CD14-positive monocyte (primary cell): ENCODE measurements around the gene AGER. TPM values are rescaled to one million over a fixed set of nuclear protein-coding genes. Genes with fewer than 3 reads are reported as not detected.

Experiments
- DNase-seq, 3 donors: peaks; one replicate each; pipeline ENCODE4 v3.0.0-alpha.2; 2011 to 2022
- H2AFZ ChIP-seq: 2 replicates; pipeline ENCODE4 v1.6.0; 2012; ENCODE audit warnings: mild to moderate bottlenecking, low read depth, low read length, inconsistent platforms; ENCODE audit not compliant: insufficient read depth, poor library complexity, severe bottlenecking
- H3K27ac ChIP-seq, 2 donors: 1 replicate in 1 of 2; 2 replicates in 1 of 2; pipeline ENCODE4 v1.5.1; 2012 to 2013; ENCODE audit warnings: low read length in 2 of 2, control low read depth in 1 of 2, inconsistent platforms in 1 of 2, low read depth in 1 of 2, mild to moderate bottlenecking in 1 of 2
- H3K27me3 ChIP-seq, 2 donors: one replicate each; pipeline versions ENCODE4 v1.6.0 to v1.6.1; 2011 to 2013; ENCODE audit warnings: low read length in 2 of 2; ENCODE audit not compliant: control insufficient read depth in 2 of 2, insufficient read depth in 2 of 2
- H3K36me3 ChIP-seq, 2 donors: replicated peaks in 1 of 2; 1 replicate in 1 of 2; 2 replicates in 1 of 2; pipeline versions ENCODE4 v1.5.1 to v1.6.1; 2012 to 2013; ENCODE audit warnings: low read length in 2 of 2, control low read depth in 1 of 2, inconsistent platforms in 1 of 2, mild to moderate bottlenecking in 1 of 2; ENCODE audit not compliant: insufficient read depth in 2 of 2, control insufficient read depth in 1 of 2
- H3K4me1 ChIP-seq, 2 donors: 1 replicate in 1 of 2; 2 replicates in 1 of 2; pipeline versions ENCODE4 v1.5.1 to v1.6.1; 2012 to 2013; ENCODE audit warnings: low read length in 2 of 2, control low read depth in 1 of 2, inconsistent platforms in 1 of 2, mild to moderate bottlenecking in 1 of 2, moderate library complexity in 1 of 2; ENCODE audit not compliant: insufficient read depth in 2 of 2, control insufficient read depth in 1 of 2
- H3K4me2 ChIP-seq: replicated peaks from 2 replicates; pipeline ENCODE3; 2012; ENCODE audit warnings: low read length, moderate library complexity, mild to moderate bottlenecking; ENCODE audit not compliant: poor library complexity, severe bottlenecking; ENCODE audit errors: extremely low read depth
- H3K4me3 ChIP-seq, 3 experiments: fragments of 200-600 bp in 1 of 3; sonication (generic) in 1 of 3; replicated peaks in 1 of 3; 1 replicate in 2 of 3; 2 replicates in 1 of 3; pipeline ENCODE4 v1.5.1; 2011 to 2013; ENCODE audit warnings: low read length in 3 of 3, mild to moderate bottlenecking in 3 of 3, control low read depth in 2 of 3, low read depth in 2 of 3, inconsistent platforms in 1 of 3, moderate library complexity in 1 of 3
- H3K79me2 ChIP-seq: 2 replicates; pipeline ENCODE4 v1.6.0; 2012; ENCODE audit warnings: mild to moderate bottlenecking, control low read depth, inconsistent platforms, low read length, moderate library complexity; ENCODE audit not compliant: insufficient read depth
- H3K9ac ChIP-seq: 2 replicates; pipeline ENCODE4 v1.6.0; 2017; ENCODE audit warnings: low read length, mild to moderate bottlenecking; ENCODE audit not compliant: insufficient read depth, poor library complexity, severe bottlenecking
- H3K9me3 ChIP-seq, 2 donors: replicated peaks in 1 of 2; 1 replicate in 1 of 2; 2 replicates in 1 of 2; pipeline versions ENCODE4 v1.5.1 to v1.6.1; 2012 to 2013; ENCODE audit warnings: low read length in 2 of 2, control low read depth in 1 of 2; ENCODE audit not compliant: control insufficient read depth in 1 of 2, insufficient read depth in 1 of 2
- H4K20me1 ChIP-seq: 2 replicates; pipeline ENCODE4 v1.6.0; 2012; ENCODE audit warnings: mild to moderate bottlenecking, low read length, control low read depth, moderate library complexity; ENCODE audit not compliant: insufficient read depth
- H3K27ac Mint-ChIP-seq, 7 donors: one replicate each; pipeline ENCODE4 v1.8.0; 2020; ENCODE audit warnings: mild to moderate bottlenecking in 7 of 7, mixed read lengths in 7 of 7, moderate library complexity in 6 of 7, inconsistent platforms in 2 of 7
- H3K27me3 Mint-ChIP-seq, 3 donors: one replicate each; pipeline ENCODE4 v1.8.0; 2021 to 2022; ENCODE audit warnings: low read depth in 3 of 3, mild to moderate bottlenecking in 3 of 3, mixed read lengths in 3 of 3, moderate library complexity in 3 of 3, inconsistent platforms in 1 of 3
- H3K36me3 Mint-ChIP-seq, 2 donors: one replicate each; pipeline ENCODE4 v1.8.0; 2020; ENCODE audit warnings: mixed read lengths in 2 of 2, inconsistent platforms in 1 of 2, mild to moderate bottlenecking in 1 of 2
- H3K4me1 Mint-ChIP-seq: one replicate; pipeline ENCODE4 v1.8.0; 2020; ENCODE audit warnings: mild to moderate bottlenecking, mixed read lengths
- H3K4me3 Mint-ChIP-seq, 2 donors: one replicate each; pipeline ENCODE4 v1.8.0; 2020; ENCODE audit warnings: mild to moderate bottlenecking in 2 of 2, mixed read lengths in 2 of 2, moderate library complexity in 1 of 2
- H3K9me3 Mint-ChIP-seq, 7 donors: one replicate each; pipeline ENCODE4 v1.8.0; 2020 to 2022; ENCODE audit warnings: mixed read lengths in 7 of 7, mild to moderate bottlenecking in 6 of 7, moderate library complexity in 6 of 7, inconsistent platforms in 2 of 7
- WGBS: methylation state at CpG from one replicate; pipeline ENCODE4 v1.1.5; 2013; ENCODE audit warnings: missing lambda C conversion rate; ENCODE audit not compliant: insufficient coverage; 5-methylcytosine and 5-hydroxymethylcytosine counted together
- intact Hi-C, 2 donors: fragments of 100-400 bp; cut with micrococcal nuclease; formaldehyde crosslinking; loops; one replicate each; pipeline versions ENCODE4 v1.15.0 to v1.15.1; 2023
- polyA plus RNA-seq, 3 donors: library from polyadenylated mRNA; depleted of rRNA in 1 of 3; unstranded in 2 of 3; stranded (reverse) in 1 of 3; fragments of 300-500 nt in 2 of 3; fragments of >200 nt in 1 of 3; fragmentation: Illumina TruSeq in 2 of 3; gene quantifications; 1 replicate in 2 of 3; 2 replicates in 1 of 3; pipeline ENCODE4 v1.2.3, GENCODE V29; 2012 to 2021
- TF ChIP-seq, protein P1 (sequence below): fragments of 200-600 bp; IDR thresholded peaks from one replicate; pipeline ENCODE4 v1.8.0; 2022; ENCODE audit warnings: antibody characterized with exemption, mild to moderate bottlenecking

Gene AGER
- polyA plus RNA-seq, 3 donors, result 0.60 to 55.0 TPM; not detected in 1

DNA sequence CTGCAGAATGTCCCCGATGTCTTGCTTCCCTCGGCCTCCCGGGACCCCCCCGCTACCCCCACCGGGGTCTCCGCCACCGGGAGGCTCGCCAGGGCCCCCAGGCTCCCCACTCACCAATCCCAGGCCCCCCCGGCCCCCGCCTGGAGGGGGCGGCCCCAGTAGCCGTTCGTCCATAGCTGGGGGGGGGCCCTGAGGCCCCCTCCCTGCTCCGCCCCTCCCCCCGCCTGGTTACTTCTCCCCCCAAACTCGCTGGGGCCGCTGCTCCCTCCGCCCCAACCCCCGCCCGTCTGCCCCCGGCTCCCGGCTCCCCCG lies 5.6 kb upstream of the AGER start:
- Histone ChIP-seq H3K4me1 (peaks cover 67 to 76% of the 10 kb centered on the region in 2 donors), H2AFZ (no peak overlapping the region), H3K27ac (peak overlapping the region; percentile 89 to 95), H3K4me2 (peak overlapping the region; percentile 100), H3K36me3 (peaks cover 25 to 37% of the 10 kb centered on the region in 2 donors), H3K4me3 (peak overlapping the region; percentile 74 to 98 (median 81)), H3K79me2 (peaks cover 88% of the 10 kb centered on the region), H4K20me1 (peaks cover 7% of the 10 kb centered on the region), H3K27me3 (no peaks in the 10 kb centered on the region), H3K9ac (peak overlapping the region; percentile 84), H3K9me3 (no peaks in the 10 kb centered on the region)
- H3K4me3 Mint-ChIP-seq, result peak overlapping the region; percentile 96 to 98
- no peaks in the 10 kb centered on the region for H3K9me3 Mint-ChIP-seq
- TF ChIP-seq, protein P1, sequence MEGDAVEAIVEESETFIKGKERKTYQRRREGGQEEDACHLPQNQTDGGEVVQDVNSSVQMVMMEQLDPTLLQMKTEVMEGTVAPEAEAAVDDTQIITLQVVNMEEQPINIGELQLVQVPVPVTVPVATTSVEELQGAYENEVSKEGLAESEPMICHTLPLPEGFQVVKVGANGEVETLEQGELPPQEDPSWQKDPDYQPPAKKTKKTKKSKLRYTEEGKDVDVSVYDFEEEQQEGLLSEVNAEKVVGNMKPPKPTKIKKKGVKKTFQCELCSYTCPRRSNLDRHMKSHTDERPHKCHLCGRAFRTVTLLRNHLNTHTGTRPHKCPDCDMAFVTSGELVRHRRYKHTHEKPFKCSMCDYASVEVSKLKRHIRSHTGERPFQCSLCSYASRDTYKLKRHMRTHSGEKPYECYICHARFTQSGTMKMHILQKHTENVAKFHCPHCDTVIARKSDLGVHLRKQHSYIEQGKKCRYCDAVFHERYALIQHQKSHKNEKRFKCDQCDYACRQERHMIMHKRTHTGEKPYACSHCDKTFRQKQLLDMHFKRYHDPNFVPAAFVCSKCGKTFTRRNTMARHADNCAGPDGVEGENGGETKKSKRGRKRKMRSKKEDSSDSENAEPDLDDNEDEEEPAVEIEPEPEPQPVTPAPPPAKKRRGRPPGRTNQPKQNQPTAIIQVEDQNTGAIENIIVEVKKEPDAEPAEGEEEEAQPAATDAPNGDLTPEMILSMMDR, result no peak
- peaks cover 39 to 54% of the 10 kb centered on the region in 2 donors for H3K36me3 Mint-ChIP-seq
- WGBS, result 1% methylated on average over 8 of the region's 23 CpGs
- H3K27ac Mint-ChIP-seq, result peak overlapping the region; percentile 85 to 97 (median 93)
- peaks cover 73% of the 10 kb centered on the region for H3K4me1 Mint-ChIP-seq
- DNase-seq, result no peak
- intact Hi-C loops, result loop anchor here in 1 of 2 donors (5.0 kb wide), 1 partner anchor 57 kb away; the partner anchor contains the start of gene FKBPL
- H3K27me3 Mint-ChIP-seq, result peaks cover 0 to 2% (median 1%) of the 10 kb centered on the region in 3 donors

DNA sequence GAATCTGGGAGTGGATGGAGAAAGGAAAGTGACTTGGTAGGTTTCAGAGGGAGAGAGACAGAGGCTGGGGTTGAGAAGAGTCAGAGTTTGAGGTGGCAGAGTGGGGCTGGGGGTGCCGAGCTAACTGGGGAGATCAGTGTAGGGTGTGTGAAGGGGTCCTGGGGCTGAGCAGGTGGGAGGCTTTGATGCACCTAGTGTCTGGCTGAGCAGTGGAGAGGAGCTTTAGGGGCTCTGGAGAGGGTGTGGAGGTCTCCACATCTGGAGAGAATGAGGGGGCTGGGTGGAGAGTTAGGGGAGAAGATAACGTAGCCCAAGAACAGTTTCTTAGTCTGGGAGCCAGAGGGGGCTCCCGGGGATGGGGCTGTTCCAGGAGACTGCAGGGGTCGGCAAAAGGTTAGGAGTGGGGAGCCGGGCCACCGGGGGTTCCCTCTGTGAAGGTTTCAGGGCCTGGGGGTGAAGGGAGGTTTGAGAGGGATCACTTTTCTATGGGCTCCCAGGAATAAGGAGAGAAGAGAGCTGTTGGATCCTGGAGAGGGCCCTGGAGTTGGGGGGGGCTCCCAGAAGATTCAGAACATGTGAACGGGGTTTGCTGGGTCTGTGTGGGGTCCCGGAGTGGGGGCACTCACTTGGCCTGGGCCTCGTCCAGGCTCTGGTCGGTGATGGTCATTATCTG lies 5.2 kb upstream of the AGER start:
- peaks cover 41 to 54% of the 10 kb centered on the region in 2 donors for H3K36me3 Mint-ChIP-seq
- intact Hi-C loops, result no loop called here

More for the DNA sequence above, 5.2 kb upstream of the AGER start:
- peaks cover 0 to 2% (median 1%) of the 10 kb centered on the region in 3 donors for H3K27me3 Mint-ChIP-seq
- H3K27ac Mint-ChIP-seq, result peak overlapping the region; percentile 85 to 97 (median 93)
- Histone ChIP-seq H3K79me2 (peaks cover 85% of the 10 kb centered on the region), H2AFZ (no peak overlapping the region), H3K9me3 (no peaks in the 10 kb centered on the region), H4K20me1 (peaks cover 7% of the 10 kb centered on the region), H3K36me3 (peaks cover 27 to 41% of the 10 kb centered on the region in 2 donors), H3K4me1 (peaks cover 62 to 71% of the 10 kb centered on the region in 2 donors), H3K27me3 (no peaks in the 10 kb centered on the region), H3K27ac (peak overlapping the region; percentile 89 to 95), H3K4me2 (peak overlapping the region; percentile 100), H3K4me3 (peak overlapping the region; percentile 74 to 98 (median 81)), H3K9ac (peak overlapping the region; percentile 84)
- DNase-seq, result no peak
- peaks cover 68% of the 10 kb centered on the region for H3K4me1 Mint-ChIP-seq
- TF ChIP-seq, protein P1, result no peak
- WGBS, result 1% methylated on average over 10 of the region's 10 CpGs
- peak overlapping the region; percentile 94 to 98 for H3K4me3 Mint-ChIP-seq
- H3K9me3 Mint-ChIP-seq, result no peaks in the 10 kb centered on the region
